Midbrain (tissue), 1 donor: ENCODE results near the gene ASTE1.
A peak's percentile ranks its signal among the peaks of the same experiment; 100 is the strongest.
"Not testable (repeated sequence)": the region's sequence is repeated elsewhere in the genome, so short reads cannot be mapped to it uniquely, and the experiment has no call there.

Experiments
- DNase-seq: peaks from one replicate; lab custom pipeline; 2025; lab: John Stamatoyannopoulos, UW

ASTE1 gene

GRCh38 chr3:131026321-131027151 is at the start of gene ASTE1, which contains the start of gene NEK11:
ASTE1 (minus strand) TSS chr3:131026825; CDS start chr3:131025306, 1,519 bp downstream.
NEK11 (plus strand) TSS chr3:131026877; CDS start chr3:131029709, 2,832 bp downstream.
- DNase-seq, result peak; percentile 88

DNA sequence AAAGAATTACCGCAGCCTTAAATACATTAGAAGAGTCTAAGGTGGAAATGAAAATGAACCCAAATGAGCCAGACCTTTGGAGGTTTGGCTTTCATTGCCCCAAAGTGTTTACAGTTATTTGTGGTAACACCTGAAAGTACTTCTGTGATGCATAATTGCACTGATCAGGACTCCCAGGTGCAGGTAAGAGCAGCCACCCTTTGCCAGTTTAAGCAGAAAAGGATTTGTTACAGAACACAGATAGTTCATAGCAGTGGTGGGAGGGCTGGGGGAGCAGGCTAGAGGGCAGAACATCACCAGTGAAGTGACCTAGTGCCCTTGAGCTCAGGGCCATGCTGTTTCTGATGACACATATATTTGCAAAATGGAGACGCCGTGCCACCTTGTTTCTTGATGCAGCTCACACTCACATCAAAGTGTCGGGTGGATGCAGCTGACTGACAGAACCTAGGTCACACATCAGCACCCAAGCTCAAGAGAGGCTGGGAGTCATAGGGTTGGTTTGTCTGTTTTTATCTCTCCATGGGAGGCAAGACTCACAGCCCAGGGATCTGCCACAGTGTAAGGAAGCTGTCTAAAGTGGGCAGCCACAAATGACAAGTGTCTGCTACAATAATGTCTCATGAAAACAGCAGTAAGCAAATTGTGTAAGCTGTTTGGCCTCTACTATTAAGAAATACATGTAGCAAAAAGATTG is 49.2 kb upstream of the ASTE1 start:
- DNase-seq, result no peak

DNA sequence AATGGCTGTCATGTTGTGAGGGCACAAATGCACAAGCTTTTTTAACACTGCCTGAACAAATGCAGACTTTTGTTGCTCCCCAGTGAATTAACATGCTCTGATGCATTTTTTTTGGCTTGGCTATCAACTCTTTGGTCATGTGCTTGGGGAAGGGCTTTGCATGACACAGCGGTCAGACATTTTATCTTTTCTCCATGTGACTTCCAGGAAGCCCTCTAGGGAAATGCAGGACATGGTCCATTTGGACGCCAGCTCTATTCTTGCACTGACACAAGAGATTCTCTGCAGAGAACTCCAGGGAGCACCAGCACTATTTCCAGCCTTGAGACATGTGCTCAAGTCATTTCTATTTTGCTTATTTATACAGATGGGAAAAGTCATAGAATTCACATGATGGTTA is 46.2 kb upstream of the ASTE1 start:
- DNase-seq, result no peak

DNA sequence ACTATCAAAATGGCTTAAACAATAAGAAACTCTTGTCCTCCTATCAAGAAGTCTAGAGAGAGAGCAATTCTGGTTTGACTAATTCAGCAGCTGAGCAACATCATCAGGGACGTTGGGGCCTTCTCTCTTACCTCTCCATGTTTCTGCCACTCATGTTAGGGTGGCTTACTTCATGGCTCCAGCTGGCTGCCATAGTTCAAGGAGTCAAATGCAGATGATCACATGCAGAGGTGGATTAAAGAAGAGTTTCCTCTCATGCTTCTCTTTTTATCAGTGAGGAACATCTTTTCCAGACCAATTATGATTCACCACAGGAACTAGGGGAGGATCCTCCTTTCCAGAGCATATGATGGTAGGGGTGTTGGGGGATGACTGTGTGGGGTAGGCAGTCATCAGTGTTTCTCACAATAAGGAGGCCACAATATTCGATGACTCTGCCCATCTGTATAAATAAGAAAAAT is 45.5 kb upstream of the ASTE1 start:
- DNase-seq, result no peak

DNA sequence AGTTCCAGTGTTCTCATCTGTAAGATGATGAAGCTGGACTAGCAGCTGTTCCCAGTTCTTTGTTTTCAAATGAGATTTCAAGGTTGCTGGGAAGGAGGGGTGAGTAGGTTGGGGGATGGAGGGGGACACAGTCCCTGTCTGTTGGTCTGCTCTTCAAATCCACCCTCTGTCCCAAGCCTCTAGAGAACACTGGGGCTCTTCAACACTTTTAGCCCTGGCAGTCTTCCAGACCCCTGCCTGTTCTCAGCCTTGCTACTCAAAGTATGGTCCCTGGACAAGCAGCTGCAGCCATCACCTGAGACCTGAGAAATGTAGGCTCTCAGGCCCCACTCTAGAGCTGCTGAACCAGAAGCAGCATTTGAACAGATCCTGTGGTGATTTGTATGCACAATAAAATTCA is 41.4 kb upstream of the ASTE1 start:
- DNase-seq, result no peak

DNA sequence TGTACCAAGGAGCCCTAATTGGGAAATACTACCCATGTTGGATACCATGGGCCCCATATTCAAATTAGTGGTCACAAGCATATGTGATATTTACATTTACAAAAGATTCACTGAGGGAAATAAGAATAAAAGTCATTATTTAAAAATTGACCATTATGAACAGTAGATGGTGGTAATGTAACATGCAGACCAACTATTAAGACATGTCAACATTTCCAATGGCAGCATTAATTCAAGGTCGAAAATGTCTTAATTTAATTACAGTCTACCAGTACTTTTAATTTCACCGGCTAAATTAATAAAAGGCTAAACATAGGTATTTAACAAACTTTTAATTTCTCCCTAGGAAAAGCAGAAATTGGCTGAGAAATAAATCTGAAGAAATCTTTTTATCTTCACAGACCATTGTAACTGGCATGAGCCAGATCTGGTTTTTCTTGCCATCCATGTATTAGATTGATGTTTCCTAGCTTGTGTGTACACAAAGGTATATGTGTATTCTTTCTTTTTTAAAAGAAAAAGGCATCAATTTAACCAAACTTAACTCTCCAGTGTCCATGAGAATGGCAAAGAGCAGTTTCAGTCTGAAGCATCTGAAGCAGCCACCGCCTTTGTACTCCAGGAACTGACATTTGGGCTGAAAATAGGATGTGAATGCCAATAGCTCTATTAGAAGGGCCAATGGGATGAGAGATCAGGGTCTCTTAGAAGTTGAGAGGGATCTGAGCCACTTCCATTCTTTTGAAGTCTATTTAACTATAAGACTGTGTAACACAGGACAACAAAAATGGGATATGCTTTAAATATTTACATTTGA is 26.6 kb upstream of the ASTE1 start:
- peak; percentile 3 for DNase-seq

DNA sequence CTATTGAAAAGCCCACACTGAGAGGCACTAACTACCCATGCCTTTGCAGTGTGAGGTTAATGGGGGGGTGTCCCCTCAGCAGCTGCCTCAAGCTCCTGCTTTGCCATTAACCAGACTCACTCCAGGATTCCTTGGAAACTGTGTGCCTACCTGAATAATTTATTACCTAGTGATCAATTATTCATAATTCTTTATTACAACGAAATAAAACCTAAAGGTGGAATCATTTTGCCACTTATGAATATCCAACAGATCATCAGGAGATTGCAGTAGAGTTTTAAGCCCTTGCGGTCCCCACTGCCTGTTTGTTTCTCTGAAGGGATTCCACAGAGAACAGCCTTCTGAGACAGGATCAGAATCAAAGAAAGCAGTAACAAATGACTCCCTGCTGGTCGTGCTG is 23.4 kb upstream of the ASTE1 start:
- no peak for DNase-seq

DNA sequence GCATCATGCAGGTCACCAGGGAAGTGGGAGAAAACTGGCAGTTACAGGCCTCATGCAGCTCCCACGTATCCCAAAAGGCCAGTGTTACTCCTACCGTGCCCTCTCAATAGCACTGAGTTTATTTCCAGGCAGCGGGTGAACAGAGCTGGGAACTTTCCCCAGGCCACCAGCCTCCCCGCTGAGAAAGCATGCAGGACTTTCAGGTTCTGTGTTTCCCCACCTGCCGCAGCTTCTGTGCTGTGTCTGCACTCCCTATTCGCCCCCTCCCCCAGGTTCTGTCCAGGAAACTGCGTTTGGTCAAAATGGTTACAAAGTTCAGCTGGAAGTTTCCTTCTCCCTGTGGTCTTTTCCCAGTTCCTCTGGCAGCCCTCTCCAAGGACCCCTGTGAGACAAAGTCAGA is 21.4 kb upstream of the ASTE1 start:
- no peak for DNase-seq

DNA sequence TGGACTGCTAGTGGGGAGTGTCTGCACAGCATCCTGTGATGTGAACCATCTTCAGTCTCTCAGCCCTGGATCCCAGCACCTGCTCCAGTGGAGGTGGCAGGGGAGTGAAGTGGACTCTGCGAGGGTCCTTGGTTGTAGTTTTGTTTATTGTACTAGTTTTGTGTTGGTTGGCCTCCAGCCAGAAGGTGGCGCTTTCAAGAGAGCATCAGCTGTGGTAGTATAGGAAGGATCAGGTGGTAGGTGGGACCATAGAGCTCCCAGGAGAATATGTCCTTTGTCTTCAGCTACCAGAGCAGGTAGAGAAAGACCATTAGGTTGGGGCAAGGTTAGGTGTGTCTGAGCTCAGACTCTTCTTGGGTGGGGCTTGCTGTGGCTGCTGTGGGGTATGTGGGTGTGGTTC is 21.0 kb upstream of the ASTE1 start:
- no peak for DNase-seq

GRCh38 chr3:131042271-131042985 is 15.8 kb upstream of the ASTE1 start:
- DNase-seq, result not testable (repeated sequence)

GRCh38 chr3:131038326-131038725 is 11.7 kb upstream of the ASTE1 start:
- DNase-seq, result no peak

DNA sequence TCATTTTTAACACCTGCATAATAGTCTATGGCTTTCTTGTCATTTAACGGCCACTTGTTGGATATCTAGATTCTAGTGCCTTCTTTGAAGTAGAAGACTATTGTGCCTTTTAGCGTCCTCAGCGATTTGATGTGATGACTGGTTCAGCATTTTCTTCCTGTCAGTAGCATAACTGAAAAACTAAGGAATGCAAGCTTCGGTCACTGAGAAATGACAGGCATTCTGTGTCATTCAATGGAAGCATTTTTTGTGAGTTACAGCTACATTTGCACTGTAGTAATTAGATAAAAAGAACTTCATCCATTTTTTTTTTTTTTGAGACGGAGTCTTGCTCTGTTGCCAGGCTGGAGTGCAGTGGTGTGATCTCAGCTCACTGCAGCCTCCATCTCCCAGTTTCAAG is 10.4 kb upstream of the ASTE1 start:
- no peak for DNase-seq

- no peak for DNase-seq
These were observed 9.7 kb upstream of the ASTE1 start for GRCh38 chr3:131036200-131036816.

DNA sequence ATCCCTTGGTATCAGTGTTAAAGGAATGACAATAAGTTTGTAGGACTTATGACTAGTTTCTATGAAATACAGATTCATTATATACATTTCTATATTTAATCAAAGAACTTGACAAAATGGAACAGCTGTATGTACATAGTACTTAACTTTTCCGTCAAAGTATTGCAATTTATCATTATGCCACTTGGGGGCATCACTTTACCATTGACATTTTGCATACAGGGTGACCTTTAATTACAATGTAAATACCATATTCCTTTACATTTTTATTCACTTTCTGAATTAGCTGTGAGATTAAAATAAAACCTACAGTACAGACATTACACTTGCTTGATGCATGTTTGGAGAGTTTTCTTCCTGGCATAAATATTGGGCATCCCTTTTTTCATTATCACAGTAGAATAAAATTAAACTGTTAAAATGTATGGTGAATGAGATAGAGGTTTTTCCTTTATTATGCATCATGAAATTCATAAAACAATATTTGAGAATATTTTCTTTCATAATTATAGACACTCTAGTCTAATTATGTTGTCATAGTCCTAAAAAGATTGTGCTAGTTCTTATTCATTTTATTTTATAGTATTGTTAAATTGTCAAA is 7.0 kb upstream of the ASTE1 start:
- peak; percentile 30 for DNase-seq

GRCh38 chr3:131031660-131032059 is 5.0 kb upstream of the ASTE1 start:
- no peak for DNase-seq

DNA sequence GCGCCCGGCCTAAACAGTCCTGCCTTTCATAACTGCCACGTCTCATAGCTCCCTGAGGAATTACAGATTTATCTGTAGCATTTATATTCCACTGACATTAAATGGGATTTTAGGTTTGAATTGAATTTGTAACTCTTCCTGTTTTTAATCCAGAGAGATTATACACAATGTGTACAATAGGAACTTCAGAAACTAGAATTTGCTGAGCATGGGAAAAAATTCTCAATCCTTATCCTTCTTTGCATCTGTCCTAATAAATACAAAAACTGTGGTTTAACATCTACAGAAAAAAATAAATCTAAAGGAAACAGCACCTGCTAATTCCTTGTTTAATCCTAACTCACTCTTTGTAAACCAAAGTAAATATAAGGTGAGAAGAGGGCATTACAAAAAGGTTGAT is 2.2 kb upstream of the ASTE1 start:
- no peak for DNase-seq

DNA sequence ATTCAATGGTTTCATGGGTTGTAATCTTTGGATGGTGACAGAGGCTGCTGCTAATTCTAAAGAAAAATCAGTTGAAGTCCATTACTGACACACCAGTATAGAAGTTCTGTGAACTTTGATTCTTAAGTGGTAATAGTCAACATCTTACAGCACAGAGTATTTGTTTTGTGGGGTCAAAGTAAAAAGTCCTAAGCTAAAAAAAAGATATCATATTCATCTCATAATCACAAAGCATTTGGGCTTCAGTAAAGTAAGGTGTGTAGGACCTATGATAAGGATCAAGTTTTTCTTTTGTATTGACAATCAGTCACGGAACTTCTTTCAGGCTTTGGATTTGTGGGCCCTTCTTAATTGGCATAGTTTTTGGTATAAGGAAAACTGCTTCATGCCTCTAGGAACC is 1.1 kb downstream of the ASTE1 start:
- no peak for DNase-seq

DNA sequence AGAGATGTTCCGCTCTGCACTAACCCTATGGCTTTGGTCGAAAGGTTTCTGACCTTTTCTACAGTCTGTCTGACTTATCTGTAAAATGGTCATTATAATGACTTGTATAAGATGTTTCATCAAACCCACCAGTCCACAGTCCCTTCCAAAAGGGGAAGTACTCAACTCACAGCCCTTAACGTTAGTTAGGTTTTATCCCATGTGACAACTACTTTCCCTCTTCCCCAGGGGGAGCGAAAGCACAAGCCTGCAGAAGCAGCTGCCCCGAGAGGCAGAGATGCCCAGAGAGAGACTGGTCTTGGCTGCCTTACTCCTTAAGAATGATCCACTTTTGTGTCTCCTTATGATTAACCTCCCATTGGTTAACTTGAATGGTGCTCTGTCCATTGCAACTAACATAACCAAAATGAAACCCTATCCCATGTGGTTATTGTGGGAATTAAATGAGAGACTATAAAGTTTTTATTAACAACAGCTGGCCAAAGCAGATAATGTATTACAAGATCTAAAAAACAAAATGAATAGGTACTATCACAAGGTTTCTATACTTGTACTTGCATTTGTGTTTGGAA is 6.4 kb downstream of the ASTE1 start:
- no peak for DNase-seq

- no peak for DNase-seq
These were observed 7.7 kb downstream of the ASTE1 start for GRCh38 chr3:131018970-131019369.

- DNase-seq, result no peak
These were observed 16.9 kb downstream of the ASTE1 start for GRCh38 chr3:131009698-131010097.
